Natural killer cell (primary cell): ENCODE results near the gene MRPL48. TPM values are rescaled to one million over a fixed set of nuclear protein-coding genes. Genes with fewer than 3 reads are reported as not detected.

Experiments used
- ATAC-seq, 3 donors: fragments of 150-1000 bp in 2 of 3; fragments of 200-7000 bp in 1 of 3; cut with Tn5 transposase; 1 replicate in 1 of 3; 2 replicates in 2 of 3; pipeline ENCODE4 v1.10.0; 2021; ENCODE audit warnings: mild to moderate bottlenecking in 2 of 3, moderate library complexity in 2 of 3
- DNase-seq, 2 donors: peaks; one replicate each; pipeline versions ENCODE4 v3.0.0 to v3.0.0-alpha.2; 2013 to 2021; ENCODE audit warnings: mixed read lengths in 1 of 2
- H3K27ac ChIP-seq: one replicate; pipeline ENCODE4 v1.5.1; 2013; ENCODE audit warnings: mild to moderate bottlenecking, low read length
- H3K27me3 ChIP-seq: one replicate; pipeline ENCODE4 v1.6.1; 2013; ENCODE audit warnings: low read length; ENCODE audit not compliant: control insufficient read depth, insufficient read depth
- H3K36me3 ChIP-seq: one replicate; pipeline ENCODE4 v1.6.1; 2013; ENCODE audit warnings: low read length; ENCODE audit not compliant: control insufficient read depth, insufficient read depth
- H3K4me1 ChIP-seq: one replicate; pipeline ENCODE4 v1.6.1; 2013; ENCODE audit warnings: low read length; ENCODE audit not compliant: control insufficient read depth, insufficient read depth
- H3K4me3 ChIP-seq: one replicate; pipeline ENCODE4 v1.5.1; 2013; ENCODE audit warnings: low read length
- H3K9me3 ChIP-seq: one replicate; pipeline ENCODE4 v1.6.1; 2013; ENCODE audit warnings: low read length; ENCODE audit not compliant: control insufficient read depth, insufficient read depth
- H3K27ac Mint-ChIP-seq, 2 donors: one replicate each; pipeline ENCODE4 v1.8.0; 2022; ENCODE audit warnings: mild to moderate bottlenecking in 2 of 2, mixed read lengths in 2 of 2, moderate library complexity in 1 of 2
- H3K27me3 Mint-ChIP-seq, 2 donors: one replicate each; pipeline ENCODE4 v1.8.0; 2022; ENCODE audit warnings: low read depth in 2 of 2, mixed read lengths in 2 of 2
- H3K36me3 Mint-ChIP-seq: one replicate; pipeline ENCODE4 v1.8.0; 2022; ENCODE audit warnings: mixed read lengths
- H3K4me1 Mint-ChIP-seq, 2 donors: one replicate each; pipeline ENCODE4 v1.8.0; 2022; ENCODE audit warnings: mixed read lengths in 2 of 2
- H3K4me3 Mint-ChIP-seq: one replicate; pipeline ENCODE4 v1.8.0; 2022; ENCODE audit warnings: mild to moderate bottlenecking, moderate library complexity, mixed read lengths
- H3K9me3 Mint-ChIP-seq, 2 donors: one replicate each; pipeline ENCODE4 v1.8.0; 2022; ENCODE audit warnings: mixed read lengths in 2 of 2
- whole genome bisulfite sequencing: methylation state at CpG from one replicate; pipeline ENCODE4 v1.1.7; 2013; ENCODE audit warnings: missing lambda C conversion rate; ENCODE audit not compliant: insufficient coverage; 5-methylcytosine and 5-hydroxymethylcytosine counted together
- intact Hi-C: fragments of 100-400 bp; cut with micrococcal nuclease; formaldehyde crosslinking; loops from one replicate; pipeline ENCODE4 v1.14.2; 2022
- total RNA-seq, 4 donors: library from RNA; stranded (reverse); fragments of 120-200 nt in 1 of 4; gene quantifications; one replicate each; pipeline versions ENCODE4 v1.2.3 to v1.2.4, GENCODE V29; 2013 to 2022
- TF ChIP-seq, protein P1 (sequence below): fragments of 200-600 bp; IDR thresholded peaks from one replicate; pipeline ENCODE4 v1.8.0; 2022; ENCODE audit warnings: antibody characterized with exemption

Gene MRPL48
- total RNA-seq, 3 donors from 2014 or later (not counting 1 experiment from before 2014, with no cell fraction given), result 19.5 to 24.9 (median 21.2) TPM

DNA sequence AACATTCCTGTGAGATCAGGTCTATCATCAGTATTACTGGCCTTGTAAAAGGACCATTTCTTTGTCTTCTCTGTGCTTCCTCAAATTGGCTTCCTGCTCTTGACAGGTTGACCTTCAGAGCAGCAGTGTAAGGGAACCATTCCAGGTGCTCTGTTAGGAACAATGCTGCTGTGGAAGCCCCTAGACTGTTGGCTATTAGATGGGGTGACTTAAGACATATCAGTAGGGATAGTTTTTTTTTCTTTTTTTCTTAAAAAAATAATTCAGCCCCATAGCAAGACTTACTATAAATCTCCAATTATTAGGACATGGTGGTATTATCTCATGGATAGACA, 51.4 kb downstream of the MRPL48 start:
- H3K36me3 ChIP-seq, result peaks cover 4% of the 10 kb centered on the region
- no peaks in the 10 kb centered on the region for H3K27me3 Mint-ChIP-seq

GRCh38 chr11:73851046-73851764, 63.5 kb downstream of the MRPL48 start:
- intact Hi-C loops, result no loop called here
- no peaks in the 10 kb centered on the region for H3K36me3 Mint-ChIP-seq
- no peaks in the 10 kb centered on the region for H3K27me3 ChIP-seq
- H3K9me3 ChIP-seq, result no peaks in the 10 kb centered on the region
- TF ChIP-seq, protein P1, sequence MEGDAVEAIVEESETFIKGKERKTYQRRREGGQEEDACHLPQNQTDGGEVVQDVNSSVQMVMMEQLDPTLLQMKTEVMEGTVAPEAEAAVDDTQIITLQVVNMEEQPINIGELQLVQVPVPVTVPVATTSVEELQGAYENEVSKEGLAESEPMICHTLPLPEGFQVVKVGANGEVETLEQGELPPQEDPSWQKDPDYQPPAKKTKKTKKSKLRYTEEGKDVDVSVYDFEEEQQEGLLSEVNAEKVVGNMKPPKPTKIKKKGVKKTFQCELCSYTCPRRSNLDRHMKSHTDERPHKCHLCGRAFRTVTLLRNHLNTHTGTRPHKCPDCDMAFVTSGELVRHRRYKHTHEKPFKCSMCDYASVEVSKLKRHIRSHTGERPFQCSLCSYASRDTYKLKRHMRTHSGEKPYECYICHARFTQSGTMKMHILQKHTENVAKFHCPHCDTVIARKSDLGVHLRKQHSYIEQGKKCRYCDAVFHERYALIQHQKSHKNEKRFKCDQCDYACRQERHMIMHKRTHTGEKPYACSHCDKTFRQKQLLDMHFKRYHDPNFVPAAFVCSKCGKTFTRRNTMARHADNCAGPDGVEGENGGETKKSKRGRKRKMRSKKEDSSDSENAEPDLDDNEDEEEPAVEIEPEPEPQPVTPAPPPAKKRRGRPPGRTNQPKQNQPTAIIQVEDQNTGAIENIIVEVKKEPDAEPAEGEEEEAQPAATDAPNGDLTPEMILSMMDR, result no peak
- no peak overlapping the region for H3K4me3 Mint-ChIP-seq
- no peaks in the 10 kb centered on the region for H3K27me3 Mint-ChIP-seq
- WGBS, result 27% methylated on average over 1 of the region's 3 CpGs
- no peak for ATAC-seq
- no peak overlapping the region for H3K4me3 ChIP-seq
- no peaks in the 10 kb centered on the region for H3K4me1 Mint-ChIP-seq
- no peak overlapping the region for H3K27ac Mint-ChIP-seq
- H3K36me3 ChIP-seq, result peaks cover 3% of the 10 kb centered on the region
- H3K27ac ChIP-seq, result no peak overlapping the region
- no peaks in the 10 kb centered on the region for H3K4me1 ChIP-seq
- DNase-seq, result no peak
- H3K9me3 Mint-ChIP-seq, result no peaks in the 10 kb centered on the region

More for the DNA sequence above, 51.4 kb downstream of the MRPL48 start:
- H3K4me3 ChIP-seq, result no peak overlapping the region
- no peaks in the 10 kb centered on the region for H3K27me3 ChIP-seq
- no peak overlapping the region for H3K27ac ChIP-seq
- no peaks in the 10 kb centered on the region for H3K9me3 ChIP-seq
- H3K27ac Mint-ChIP-seq, result no peak overlapping the region
- H3K4me1 Mint-ChIP-seq, result no peaks in the 10 kb centered on the region
- TF ChIP-seq, protein P1, result no peak
- intact Hi-C loops, result no loop called here
- no peaks in the 10 kb centered on the region for H3K9me3 Mint-ChIP-seq
- no peaks in the 10 kb centered on the region for H3K36me3 Mint-ChIP-seq
- no peak overlapping the region for H3K4me3 Mint-ChIP-seq
- no peak for DNase-seq
- no peaks in the 10 kb centered on the region for H3K4me1 ChIP-seq
- no peak for ATAC-seq

- no peaks in the 10 kb centered on the region for H3K27me3 ChIP-seq
- H3K4me1 ChIP-seq, result no peaks in the 10 kb centered on the region
- intact Hi-C loops, result no loop called here
- Mint-ChIP-seq H3K9me3 (no peaks in the 10 kb centered on the region), H3K4me3 (no peak overlapping the region), H3K27ac (no peak overlapping the region), H3K4me1 (no peaks in the 10 kb centered on the region), H3K27me3 (no peaks in the 10 kb centered on the region), H3K36me3 (no peaks in the 10 kb centered on the region)
- no peak overlapping the region for H3K27ac ChIP-seq
- ATAC-seq, result no peak
- peaks cover 3% of the 10 kb centered on the region for H3K36me3 ChIP-seq
- DNase-seq, result no peak
- WGBS, result 100% methylated on average over 3 of the region's 3 CpGs
- TF ChIP-seq, protein P1, result no peak
- H3K9me3 ChIP-seq, result no peaks in the 10 kb centered on the region
- no peak overlapping the region for H3K4me3 ChIP-seq
These were observed 64.4 kb downstream of the MRPL48 start for GRCh38 chr11:73852049-73852448.

- DNase-seq (no peak), ATAC-seq (no peak)
- WGBS, result 100% methylated on average over 1 of the region's 1 CpG
- no peaks in the 10 kb centered on the region for H3K27me3 ChIP-seq
- no peaks in the 10 kb centered on the region for H3K4me1 ChIP-seq
- H3K9me3 ChIP-seq, result no peaks in the 10 kb centered on the region
- Mint-ChIP-seq H3K36me3 (no peaks in the 10 kb centered on the region), H3K9me3 (no peaks in the 10 kb centered on the region), H3K27ac (no peak overlapping the region), H3K4me1 (no peaks in the 10 kb centered on the region), H3K27me3 (no peaks in the 10 kb centered on the region), H3K4me3 (no peak overlapping the region)
- intact Hi-C loops, result no loop called here
- H3K4me3 ChIP-seq, result no peak overlapping the region
- H3K27ac ChIP-seq, result no peak overlapping the region
- TF ChIP-seq, protein P1, result no peak
- peaks cover 3% of the 10 kb centered on the region for H3K36me3 ChIP-seq
These were observed 67.0 kb downstream of the MRPL48 start for GRCh38 chr11:73854680-73855079.
